Stomach (tissue), 9 donors: ENCODE data around the gene BICDL1. TPM values are rescaled to one million over a fixed set of nuclear protein-coding genes. Genes with fewer than 3 reads are reported as not detected.
A peak's percentile ranks its signal among the peaks of the same experiment; 100 is the strongest.
"Not testable (repeated sequence)": the region's sequence is repeated elsewhere in the genome, so short reads cannot be mapped to it uniquely, and the experiment has no call there.

ENCODE experiments used
- DNase-seq, 2 donors: peaks; one replicate each; pipeline versions ENCODE4 v3.0.0 to v3.0.0-alpha.2; 2013 to 2019
- H3K27ac ChIP-seq, 5 donors: fragments of 200-600 bp in 4 of 5; sonication (generic) in 4 of 5; one replicate each; pipeline ENCODE4 v1.5.1; 2013 to 2019; ENCODE audit warnings: mild to moderate bottlenecking in 1 of 5, moderate library complexity in 1 of 5
- H3K27me3 ChIP-seq, 3 donors: fragments of 200-600 bp; sonication (generic); one replicate each; pipeline ENCODE4 v1.5.1; 2017 to 2019; ENCODE audit warnings: mixed run types in 1 of 3
- H3K36me3 ChIP-seq, 4 donors: fragments of 200-600 bp; sonication (generic); 1 replicate in 3 of 4; 2 replicates in 1 of 4; pipeline ENCODE4 v1.5.1; 2016 to 2019
- H3K4me1 ChIP-seq, 4 donors: fragments of 200-600 bp; sonication (generic); one replicate each; pipeline ENCODE4 v1.5.1; 2016 to 2019
- H3K4me3 ChIP-seq, 4 donors: fragments of 200-600 bp; sonication (generic) in 3 of 4; one replicate each; pipeline ENCODE4 v1.5.1; 2016 to 2019; ENCODE audit warnings: mild to moderate bottlenecking in 1 of 4
- H3K9me3 ChIP-seq, 4 donors: fragments of 200-600 bp; sonication (generic); one replicate each; pipeline ENCODE4 v1.5.1; 2016 to 2019
- EP300 ChIP-seq: sonication (generic); formaldehyde crosslinking; IDR thresholded peaks from one replicate; pipeline ENCODE4 v1.6.1; 2017; ENCODE audit warnings: antibody characterized with exemption
- POLR2A ChIP-seq, 4 donors: fragments of 450-650 bp; IDR thresholded peaks; one replicate each; pipeline ENCODE4 v1.6.1; 2016; ENCODE audit warnings: antibody characterized with exemption in 4 of 4, control low read depth in 2 of 4, mild to moderate bottlenecking in 1 of 4, moderate library complexity in 1 of 4
- POLR2AphosphoS5 ChIP-seq, 3 donors: sonication (generic); formaldehyde crosslinking; IDR thresholded peaks; one replicate each; pipeline ENCODE4 v1.6.1; 2016; ENCODE audit warnings: antibody characterized with exemption in 3 of 3
- WGBS, 5 donors: extraction: QIAGEN DNeasy Blood & Tissue Kit in 3 of 5; methylation state at CpG; one replicate each; pipeline versions ENCODE4 v1.1.5 to v1.1.7; 2013 to 2018; 5-methylcytosine and 5-hydroxymethylcytosine counted together
- intact Hi-C: fragments of 100-400 bp; cut with DNase I; formaldehyde crosslinking; loops from one replicate; pipeline ENCODE4 v1.15.1; 2023; ENCODE audit warnings: low total_unique reads
- polyA plus RNA-seq, 3 donors: library from polyadenylated mRNA; stranded (reverse); fragments of 200-250 nt; gene quantifications; one replicate each; pipeline ENCODE4 v1.2.3, GENCODE V29; 2013
- total RNA-seq, 5 donors: library from RNA; depleted of rRNA; stranded (reverse); fragments of >200 nt; gene quantifications; one replicate each; pipeline versions ENCODE4 v1.1.0 to v1.2.3, GENCODE V29; 2014 to 2016
- TF ChIP-seq, protein P1 (sequence below), 7 experiments: fragments of 450-650 bp in 4 of 7; fragments of 200-600 bp in 3 of 7; sonication (generic) in 3 of 7; IDR thresholded peaks; one replicate each; pipeline ENCODE4 v1.5.1; 2016 to 2019; ENCODE audit warnings: antibody characterized with exemption in 7 of 7, control low read depth in 2 of 7, mild to moderate bottlenecking in 1 of 7
- donor health status: healthy with polysubstance abuse.
- donor health status: Bipolar disorder and iron deficiency.
- donor health status: healthy.

Gene BICDL1
- total and polyA plus RNA-seq, 8 donors: 8.6 to 68.7 (median 25.4) TPM

DNA sequence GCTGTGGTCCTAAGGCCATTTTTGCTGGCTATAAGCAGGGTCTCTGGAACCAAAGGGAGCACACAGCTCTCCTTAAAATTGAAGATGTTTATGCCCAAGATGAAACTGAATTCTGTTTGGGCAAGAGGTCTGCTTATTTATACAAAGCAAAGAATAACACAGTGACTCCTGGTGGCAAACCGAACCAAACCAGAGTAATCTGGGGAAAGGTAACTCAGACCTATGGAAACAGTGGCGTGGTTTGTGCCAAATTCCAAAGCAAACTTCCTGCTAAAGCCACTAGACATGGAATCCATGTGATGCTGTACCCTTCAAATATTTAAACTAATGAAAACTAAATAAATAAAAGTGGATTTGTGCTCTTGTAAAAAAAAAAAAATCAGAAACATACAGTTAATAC lies 29.6 kb upstream of the BICDL1 start:
- 24 to 57% (median 38%) methylated on average over 2 of the region's 2 CpGs for WGBS, 5 donors
- Histone ChIP-seq H3K27ac (no peak overlapping the region), H3K27me3 (no peaks in the 10 kb centered on the region), H3K9me3 (peaks cover 13 to 38% (median 29%) of the 10 kb centered on the region in 4 donors), H3K36me3 (no peaks in the 10 kb centered on the region), H3K4me3 (no peak overlapping the region), H3K4me1 (no peaks in the 10 kb centered on the region)
- intact Hi-C loops: no loop called here
- DNase-seq: peak in 1 of 2 donors; percentile 8
- TF ChIP-seq, protein P1, sequence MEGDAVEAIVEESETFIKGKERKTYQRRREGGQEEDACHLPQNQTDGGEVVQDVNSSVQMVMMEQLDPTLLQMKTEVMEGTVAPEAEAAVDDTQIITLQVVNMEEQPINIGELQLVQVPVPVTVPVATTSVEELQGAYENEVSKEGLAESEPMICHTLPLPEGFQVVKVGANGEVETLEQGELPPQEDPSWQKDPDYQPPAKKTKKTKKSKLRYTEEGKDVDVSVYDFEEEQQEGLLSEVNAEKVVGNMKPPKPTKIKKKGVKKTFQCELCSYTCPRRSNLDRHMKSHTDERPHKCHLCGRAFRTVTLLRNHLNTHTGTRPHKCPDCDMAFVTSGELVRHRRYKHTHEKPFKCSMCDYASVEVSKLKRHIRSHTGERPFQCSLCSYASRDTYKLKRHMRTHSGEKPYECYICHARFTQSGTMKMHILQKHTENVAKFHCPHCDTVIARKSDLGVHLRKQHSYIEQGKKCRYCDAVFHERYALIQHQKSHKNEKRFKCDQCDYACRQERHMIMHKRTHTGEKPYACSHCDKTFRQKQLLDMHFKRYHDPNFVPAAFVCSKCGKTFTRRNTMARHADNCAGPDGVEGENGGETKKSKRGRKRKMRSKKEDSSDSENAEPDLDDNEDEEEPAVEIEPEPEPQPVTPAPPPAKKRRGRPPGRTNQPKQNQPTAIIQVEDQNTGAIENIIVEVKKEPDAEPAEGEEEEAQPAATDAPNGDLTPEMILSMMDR (IDR thresholded peaks at IDR 0.05): no peak
- TF ChIP-seq POLR2AphosphoS5 (IDR thresholded peaks at IDR 0.05) (no peak), EP300 (no peak), POLR2A (IDR thresholded peaks at IDR 0.05) (no peak)

DNA sequence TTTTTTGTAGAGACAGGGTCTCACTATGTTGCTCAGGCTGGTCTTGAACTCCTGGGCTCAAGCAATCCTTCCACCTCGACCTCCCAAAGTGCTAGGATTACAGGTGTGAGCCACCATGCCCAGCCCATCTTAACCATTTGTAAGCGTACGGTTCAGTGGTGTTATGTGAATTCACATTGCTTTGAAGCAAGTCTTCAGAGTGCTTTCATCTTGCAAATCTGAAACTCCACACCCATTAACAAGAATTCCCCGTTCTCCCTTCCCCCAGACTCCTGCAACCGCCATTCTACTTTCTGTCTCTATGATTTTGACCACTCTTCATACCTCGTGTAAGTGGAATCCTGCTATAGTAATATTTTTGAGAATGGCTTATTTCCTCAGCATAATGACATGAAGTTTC lies 24.9 kb upstream of the BICDL1 start:
- no peaks in the 10 kb centered on the region for H3K9me3 ChIP-seq
- no peaks in the 10 kb centered on the region for H3K27me3 ChIP-seq
- H3K27ac ChIP-seq: no peak overlapping the region
- H3K4me3 ChIP-seq: no peak overlapping the region
- H3K4me1 ChIP-seq: no peaks in the 10 kb centered on the region
- TF ChIP-seq EP300: no peak
- TF ChIP-seq, protein P1 (IDR thresholded peaks at IDR 0.05): no peak
- TF ChIP-seq POLR2AphosphoS5 (IDR thresholded peaks at IDR 0.05): no peak
- no peak for TF ChIP-seq POLR2A (IDR thresholded peaks at IDR 0.05)
- intact Hi-C loops: no loop called here
- no peak for DNase-seq
- WGBS, 5 donors: 78 to 86% (median 84%) methylated on average over 6 of the region's 6 CpGs
- H3K36me3 ChIP-seq: no peaks in the 10 kb centered on the region

DNA sequence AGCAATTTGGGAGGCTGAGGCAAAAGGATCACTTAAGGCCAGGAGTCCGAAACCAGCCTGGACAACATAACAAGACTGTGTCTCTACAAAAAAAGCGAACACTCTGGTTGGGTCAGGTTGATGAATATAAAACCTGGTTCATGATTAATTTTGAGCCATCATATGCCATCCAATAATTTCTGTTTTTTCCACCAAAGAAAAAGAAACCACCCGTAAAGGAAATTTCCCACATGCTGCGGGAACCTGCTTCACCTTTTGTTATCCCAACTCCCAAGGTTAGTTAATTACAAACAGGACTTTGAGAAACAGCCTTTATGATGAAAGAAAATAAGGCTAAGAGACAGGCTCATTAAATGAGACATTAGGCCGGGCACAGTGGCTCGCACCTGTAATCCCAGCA lies 24.1 kb upstream of the BICDL1 start:
- Histone ChIP-seq H3K4me3 (no peak overlapping the region), H3K36me3 (no peaks in the 10 kb centered on the region), H3K27ac (no peak overlapping the region), H3K4me1 (no peaks in the 10 kb centered on the region), H3K27me3 (no peaks in the 10 kb centered on the region), H3K9me3 (no peaks in the 10 kb centered on the region)
- TF ChIP-seq POLR2AphosphoS5 (IDR thresholded peaks at IDR 0.05) (no peak), EP300 (no peak), POLR2A (IDR thresholded peaks at IDR 0.05) (no peak)
- TF ChIP-seq, protein P1 (IDR thresholded peaks at IDR 0.05): no peak
- WGBS, 5 donors: 90 to 95% (median 92%) methylated on average over 6 of the region's 6 CpGs
- intact Hi-C loops: no loop called here
- DNase-seq: no peak

DNA sequence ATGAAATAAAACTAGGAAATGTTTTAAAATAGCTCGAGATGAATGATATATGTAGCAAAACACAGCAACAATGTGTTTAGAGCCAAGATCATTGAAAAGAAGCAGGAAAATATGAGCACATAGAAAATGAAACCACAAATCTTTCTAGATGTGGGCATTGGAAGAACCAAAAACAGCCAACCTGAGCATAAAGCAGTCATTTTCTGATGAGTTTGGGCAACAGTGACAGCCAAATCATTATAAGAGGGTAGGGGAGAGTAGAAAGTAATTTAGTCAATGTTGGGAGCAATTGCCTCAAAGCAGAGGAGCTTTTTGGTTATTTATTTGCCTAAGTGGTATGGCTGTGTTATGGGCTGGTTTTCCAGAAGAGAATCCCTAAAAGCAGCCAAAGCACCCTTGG lies 8.8 kb upstream of the BICDL1 start:
- H3K27ac ChIP-seq: no peak overlapping the region
- intact Hi-C loops: no loop called here
- H3K9me3 ChIP-seq: no peaks in the 10 kb centered on the region
- DNase-seq: no peak
- TF ChIP-seq, protein P1 (IDR thresholded peaks at IDR 0.05): no peak
- no peak for TF ChIP-seq POLR2A (IDR thresholded peaks at IDR 0.05)
- 21 to 41% (median 27%) methylated on average over 1 of the region's 1 CpG for WGBS, 5 donors
- H3K27me3 ChIP-seq: peaks cover 0 to 43% (median 5%) of the 10 kb centered on the region in 3 donors
- no peaks in the 10 kb centered on the region for H3K36me3 ChIP-seq
- no peaks in the 10 kb centered on the region for H3K4me1 ChIP-seq
- H3K4me3 ChIP-seq: no peak overlapping the region

DNA sequence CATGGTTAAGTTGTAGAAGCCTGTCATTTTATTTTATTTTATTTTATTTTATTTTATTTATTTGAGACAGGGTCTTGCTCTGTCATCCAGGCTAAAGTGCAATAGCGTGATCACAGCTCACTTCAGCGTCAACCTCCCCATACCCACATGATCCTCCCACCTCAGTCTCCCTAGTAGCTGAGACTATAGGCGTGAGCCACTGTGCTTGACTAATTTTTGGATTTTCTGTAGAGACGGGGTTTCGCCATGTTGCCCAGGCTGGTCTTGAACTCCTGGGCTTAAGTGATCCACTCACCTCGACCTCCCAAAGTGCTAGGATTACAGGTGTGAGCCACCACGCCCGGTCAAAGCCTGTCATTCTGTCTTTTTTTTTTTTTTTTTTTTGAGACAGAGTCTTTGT lies 8.3 kb upstream of the BICDL1 start:
- H3K4me1 ChIP-seq, H3K4me3 ChIP-seq, intact Hi-C loops, DNase-seq, H3K36me3 ChIP-seq, H3K27ac ChIP-seq, H3K9me3 ChIP-seq: not testable (repeated sequence)
- H3K27me3 ChIP-seq: peaks cover 0 to 47% (median 5%) of the 10 kb centered on the region in 3 donors
- WGBS, 5 donors: 81 to 91% (median 89%) methylated on average over 8 of the region's 8 CpGs
